Muscle of back (tissue), 11 donors: ENCODE measurements around the gene LSAMP. TPM values are rescaled to one million over a fixed set of nuclear protein-coding genes. Genes with fewer than 3 reads are reported as not detected.

ENCODE experiments used
- DNase-seq, 3 donors: peaks; one replicate each; pipeline versions ENCODE4 v3.0.0 to v3.0.0-alpha.2; 2013
- polyA plus RNA-seq, 10 donors: library from polyadenylated mRNA; unstranded; fragments of 120-200 nt; gene quantifications; one replicate each; pipeline ENCODE4 v1.2.1, GENCODE V29; 2013; ENCODE audit not compliant: insufficient read length in 10 of 10

Gene LSAMP
- polyA plus RNA-seq, 10 donors: 6.6 to 18.1 (median 10.3) TPM

DNA sequence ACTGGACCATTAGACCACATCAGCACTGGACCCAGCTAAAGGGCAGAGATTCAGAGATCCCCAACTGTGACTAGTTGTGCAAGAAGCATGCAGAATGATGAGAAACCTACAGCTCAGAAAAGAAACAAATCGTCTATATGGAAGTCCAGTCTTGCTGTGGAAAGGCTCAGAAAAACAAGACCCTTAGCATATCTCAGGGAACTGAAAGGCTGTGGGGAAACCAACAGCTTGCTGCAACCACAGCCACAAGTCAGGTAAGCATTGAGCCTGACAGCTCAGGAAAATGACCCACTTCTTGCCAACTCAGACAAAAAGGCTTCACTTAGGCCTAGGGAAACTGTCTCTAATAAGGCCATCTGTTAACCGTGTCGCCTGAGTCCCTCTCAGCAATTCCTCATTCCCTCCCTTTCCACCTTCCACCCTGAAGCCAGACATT is 145.6 kb downstream of the LSAMP start:
- no peak for DNase-seq

GRCh38 chr3:116298151-116298550 is 147.1 kb downstream of the LSAMP start:
- no peak for DNase-seq

DNA sequence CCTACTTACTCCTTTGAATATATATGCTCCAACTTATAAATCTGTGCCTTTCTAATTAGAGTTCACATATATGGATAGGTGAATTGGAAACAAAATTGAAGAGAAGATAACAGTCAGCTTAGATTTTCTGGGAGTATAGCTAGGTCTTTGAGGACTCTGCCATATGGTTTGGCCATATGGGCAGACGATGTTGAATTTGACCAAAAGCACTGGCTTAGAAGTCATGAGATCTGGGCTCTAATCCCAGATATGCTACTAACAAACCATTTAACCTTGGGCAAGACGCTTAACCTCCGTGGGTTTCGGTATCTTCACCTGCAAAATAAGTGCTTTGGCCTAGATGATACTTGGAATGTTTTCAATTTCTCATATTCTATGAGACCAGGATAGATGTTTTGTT is 154.1 kb downstream of the LSAMP start:
- DNase-seq: no peak

DNA sequence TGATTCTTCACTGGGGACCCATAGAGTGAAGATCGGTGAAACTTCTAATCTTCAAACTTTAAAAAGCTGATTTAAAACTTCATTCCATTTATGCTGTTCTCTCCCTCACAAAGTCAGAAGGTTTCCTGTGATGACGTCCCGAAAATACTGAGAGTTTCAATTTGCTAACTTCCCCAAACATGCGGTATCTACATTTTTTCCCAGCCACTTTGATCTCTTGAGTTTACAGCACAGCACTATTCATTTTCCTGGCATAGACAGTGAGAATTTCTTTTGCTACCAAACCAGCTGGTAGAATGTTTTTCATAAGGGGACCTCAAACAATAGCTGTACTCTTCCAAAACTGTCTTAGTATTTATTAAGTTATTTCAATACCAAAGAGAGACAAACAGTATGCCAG is 156.8 kb downstream of the LSAMP start:
- DNase-seq: peak in 1 of 3 donors; percentile 43

- peak in 2 of 3 donors; percentile 29 to 69 for DNase-seq
Observed at GRCh38 chr3:116285781-116286421, 159.4 kb downstream of the LSAMP start.

GRCh38 chr3:116281313-116282143 is 163.8 kb downstream of the LSAMP start:
- no peak for DNase-seq

DNA sequence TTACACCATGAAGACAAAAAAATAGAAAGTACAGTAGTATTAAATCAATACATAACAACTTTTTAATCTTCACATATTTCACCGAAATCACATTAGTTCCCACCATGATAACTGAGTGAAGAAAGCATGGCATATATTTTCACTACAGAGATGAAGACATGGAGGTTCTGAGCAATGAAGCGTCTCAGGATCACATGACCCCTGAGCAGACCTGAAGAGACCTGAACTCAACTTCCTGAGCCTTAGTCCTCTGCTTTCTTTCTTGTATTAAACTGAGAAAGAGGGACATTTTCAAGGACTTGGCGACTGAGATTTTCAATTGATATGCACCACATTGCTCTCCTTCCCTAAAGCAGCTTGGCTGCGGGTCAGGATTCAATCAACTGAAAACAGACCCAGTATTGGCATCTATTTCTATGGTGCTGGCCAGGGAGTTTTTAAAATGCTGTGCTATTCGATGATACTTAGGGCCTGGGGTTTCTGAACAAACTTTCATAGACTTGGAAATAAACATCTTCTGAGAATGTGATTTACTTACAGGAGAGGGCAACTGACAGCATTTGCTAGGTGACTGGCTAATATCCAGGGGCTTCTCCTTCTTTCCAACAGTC is 165.1 kb downstream of the LSAMP start:
- peak in 1 of 3 donors; percentile 41 for DNase-seq

DNA sequence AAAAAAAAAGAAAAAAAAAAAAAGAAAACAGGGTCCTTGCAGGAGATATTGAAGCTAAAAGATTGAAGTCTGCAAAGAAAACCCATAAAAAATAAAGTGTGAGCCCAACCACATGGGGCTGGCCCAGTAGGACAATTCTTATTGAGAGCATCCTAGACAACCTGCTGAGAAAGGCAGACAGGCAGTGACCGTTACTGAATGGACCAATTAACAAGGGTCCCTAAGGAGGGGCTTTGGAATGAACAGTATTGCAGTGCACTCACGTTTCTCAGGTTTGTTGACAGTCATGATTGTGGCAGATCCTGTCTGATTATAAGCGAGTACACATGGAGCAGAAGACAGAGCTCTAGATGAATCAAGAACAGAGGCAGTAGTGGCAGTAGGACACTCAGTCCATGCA is 168.6 kb downstream of the LSAMP start:
- no peak for DNase-seq

- DNase-seq: no peak
Observed at GRCh38 chr3:116270056-116270455, 175.2 kb downstream of the LSAMP start.

GRCh38 chr3:116267116-116267515 is 178.2 kb downstream of the LSAMP start:
- peak in 1 of 3 donors; percentile 55 for DNase-seq

DNA sequence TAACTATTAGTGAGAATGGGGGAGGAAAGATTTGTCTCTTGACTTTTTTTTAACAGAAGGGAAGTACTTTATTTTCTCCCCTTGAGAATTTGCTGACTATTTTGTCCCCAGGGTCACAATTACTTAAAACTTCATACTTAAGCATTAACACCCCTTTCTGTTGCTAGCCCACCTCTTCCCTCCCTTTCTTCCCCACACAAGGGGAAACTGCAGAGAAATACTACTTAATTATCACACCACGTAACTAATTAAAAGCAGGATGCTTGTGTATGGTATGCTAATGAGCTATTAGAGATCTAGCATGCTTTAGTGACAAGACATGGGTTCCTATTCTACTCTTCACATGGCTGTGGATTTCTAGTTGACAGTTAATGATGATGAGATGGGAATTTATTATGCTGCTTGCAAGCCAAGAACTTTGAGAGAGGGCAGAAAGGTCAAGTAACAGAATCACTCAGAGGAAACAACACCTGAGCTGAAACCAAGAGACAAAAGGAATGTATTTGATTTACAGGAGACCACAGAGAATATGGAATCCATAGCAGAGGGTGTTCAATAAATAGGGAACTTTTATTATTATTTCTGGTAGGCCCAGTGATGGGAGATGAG is 179.2 kb downstream of the LSAMP start:
- DNase-seq: no peak

DNA sequence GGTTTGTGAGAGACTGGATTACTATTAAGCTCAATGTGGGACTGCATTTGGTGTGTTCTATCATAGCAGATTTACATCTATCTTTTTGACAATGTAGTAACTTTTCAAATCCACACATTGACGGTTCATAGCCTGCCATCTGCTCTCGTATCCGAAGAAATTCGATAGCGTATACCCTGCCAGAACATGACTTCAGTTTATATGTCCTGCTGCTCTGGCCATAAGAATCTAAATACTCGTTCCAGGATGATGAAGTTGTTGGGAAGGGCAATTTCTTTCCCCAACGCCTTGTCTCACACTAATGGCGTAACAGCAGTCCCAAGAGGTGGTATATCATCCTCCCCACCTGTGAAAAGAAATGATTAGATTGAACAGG is 180.0 kb downstream of the LSAMP start:
- DNase-seq: peak in 2 of 3 donors; percentile 56 to 75

DNA sequence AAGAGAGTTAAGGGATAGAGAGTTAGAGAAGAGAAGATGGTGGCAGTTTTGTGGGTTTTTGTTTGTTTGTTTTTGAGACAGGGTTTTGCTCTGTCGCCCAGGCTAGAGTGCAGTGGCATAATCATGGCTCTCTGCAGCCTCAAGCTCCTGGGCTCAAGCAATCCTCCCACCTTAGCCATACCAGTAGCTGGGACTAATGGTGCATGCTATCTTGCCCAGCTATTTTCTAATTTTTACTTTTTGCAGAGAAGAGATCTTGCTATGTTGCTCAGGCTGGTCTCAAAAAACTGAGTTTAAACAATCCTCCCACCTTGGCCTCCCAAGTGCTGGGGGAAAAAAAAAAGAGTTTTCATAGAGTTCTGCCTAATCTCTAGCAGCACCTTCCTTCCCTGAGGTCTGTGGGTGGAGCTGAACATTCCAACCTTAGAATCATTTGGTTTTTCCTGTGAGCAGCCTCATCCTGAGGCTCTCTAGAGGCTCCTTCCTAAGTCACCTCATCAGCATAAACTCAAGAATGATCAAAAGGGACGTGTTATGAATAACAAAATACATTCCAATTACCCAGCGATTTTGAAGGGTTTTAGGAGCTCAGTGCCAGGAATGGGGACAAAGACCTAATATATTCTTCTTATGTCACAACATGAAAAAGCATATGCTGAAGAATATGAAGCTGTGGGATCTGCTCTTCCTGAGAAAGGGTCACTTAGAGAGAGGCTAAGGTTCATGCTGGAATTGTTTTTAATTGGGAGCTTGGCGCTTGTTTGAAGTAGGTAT is 180.6 kb downstream of the LSAMP start:
- DNase-seq: no peak

DNA sequence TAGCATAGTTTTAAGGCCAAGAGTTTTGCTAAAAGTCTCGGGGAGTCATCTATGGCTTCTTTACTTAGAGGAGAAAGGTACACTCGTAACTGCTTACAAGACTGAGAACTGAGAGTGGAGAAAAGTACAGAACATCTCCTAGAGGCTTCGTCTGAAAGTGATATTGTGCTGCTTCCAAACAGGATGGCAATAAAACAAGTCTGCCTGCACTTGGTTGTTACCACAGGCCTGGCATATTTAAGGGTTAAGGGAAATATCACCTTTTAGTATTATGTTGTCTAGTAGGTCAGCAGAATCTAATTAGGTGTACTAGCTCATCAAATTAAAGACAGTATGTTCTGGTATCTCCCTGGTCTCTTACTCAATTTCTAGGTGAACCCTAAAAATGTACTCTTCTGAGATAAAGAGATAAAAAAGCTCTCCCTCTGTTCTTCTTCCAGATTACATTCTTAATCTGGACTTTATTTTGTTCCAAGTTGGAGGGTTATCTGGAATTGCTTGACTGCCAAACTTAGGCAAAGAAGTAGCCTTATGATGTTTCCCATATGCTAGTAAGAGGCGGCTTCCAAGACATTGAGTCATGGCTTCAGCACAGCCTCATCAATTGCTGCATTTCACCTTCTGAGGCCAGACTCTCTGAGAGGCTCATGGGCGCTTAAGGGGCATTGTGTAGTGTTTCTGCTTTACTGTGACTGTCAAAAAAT is 181.3 kb downstream of the LSAMP start:
- DNase-seq: peak; percentile 49 to 69 (median 54)

- DNase-seq: no peak
Observed at GRCh38 chr3:116260491-116260890, 184.8 kb downstream of the LSAMP start.

- no peak for DNase-seq
Observed at GRCh38 chr3:116259984-116260383, 185.3 kb downstream of the LSAMP start.

- peak in 1 of 3 donors; percentile 34 for DNase-seq
Observed at GRCh38 chr3:116256843-116257485, 188.3 kb downstream of the LSAMP start.

GRCh38 chr3:116254541-116254940 is 190.7 kb downstream of the LSAMP start:
- DNase-seq: peak in 2 of 3 donors; percentile 70 to 84

DNA sequence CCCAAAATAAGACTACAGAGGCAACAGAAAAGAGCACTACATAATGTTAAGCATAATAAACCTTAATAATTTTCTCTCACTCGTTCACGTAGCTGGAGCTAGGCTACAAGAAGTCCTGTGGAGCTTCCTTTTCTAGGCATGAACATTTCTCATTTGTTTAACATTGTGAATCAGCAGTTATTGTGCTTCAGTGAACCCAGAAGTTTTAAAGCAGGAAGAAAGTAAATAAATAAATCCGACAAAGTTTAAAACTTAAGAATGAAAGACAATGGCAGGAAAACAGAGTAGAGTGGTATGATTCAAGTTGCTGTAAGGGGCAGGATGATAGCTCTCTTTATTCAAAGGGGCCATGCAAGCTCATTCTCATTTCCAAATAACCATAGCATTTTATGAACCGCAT is 191.8 kb downstream of the LSAMP start:
- DNase-seq: no peak

DNA sequence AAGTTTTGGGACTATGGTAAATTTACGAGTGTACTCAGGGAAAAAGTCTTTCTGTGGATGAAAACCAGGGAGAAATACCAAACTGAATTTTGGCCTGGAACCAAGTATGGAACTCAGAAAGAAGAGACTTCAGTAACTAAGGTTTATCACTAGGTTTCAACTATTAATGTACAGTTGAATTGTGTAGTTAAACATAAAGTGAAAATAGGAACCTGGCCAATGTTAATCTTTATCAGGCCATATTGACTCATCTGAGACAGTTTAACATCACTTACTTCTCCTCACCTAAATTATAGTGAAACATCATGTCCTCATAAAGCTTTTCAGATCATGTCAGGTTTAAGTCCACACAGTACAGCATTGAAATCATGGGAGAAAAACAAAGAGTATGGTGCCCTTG is 197.7 kb downstream of the LSAMP start:
- no peak for DNase-seq
